H1 (cell line): Measurements from ENCODE around the gene AP3M1. TPM values are rescaled to one million over a fixed set of nuclear protein-coding genes. Genes with fewer than 3 reads are reported as not detected.

ENCODE experiments used
- CTCF ChIA-PET: fragments of 300-600 bp; sonication (Branson Sonifier 250); formaldehyde crosslinking; loops from one replicate; lab custom pipeline; 2021; ENCODE audit not compliant: partially characterized antibody; lab: Charles Lee
- POLR2A ChIA-PET: fragments of 300-600 bp; sonication (Branson Sonifier 250); formaldehyde crosslinking; loops from one replicate; lab custom pipeline; 2021; ENCODE audit warnings: inconsistent platforms; ENCODE audit not compliant: partially characterized antibody; lab: Charles Lee
- DNase-seq, 2 experiments: peaks; one replicate each; pipeline versions ENCODE4 v3.0.0 to v3.0.0-alpha.2; 2010 to 2022; ENCODE audit warnings: low spot score in 2 of 2, low read depth in 1 of 2, mixed read lengths in 1 of 2
- FAIRE-seq: peaks from 2 replicates; lab custom pipeline; 2011; peaks lifted over from hg19 to GRCh38; lab: Jason Lieb, UNC
- H2AFZ ChIP-seq: 2 replicates; pipeline ENCODE4 v1.8.1; 2012; ENCODE audit warnings: low read length, inconsistent platforms
- H2AK5ac ChIP-seq: 2 replicates; pipeline ENCODE4 v1.6.1; 2013; ENCODE audit warnings: low read depth, low read length
- H2BK120ac ChIP-seq: replicated peaks from 2 replicates; pipeline ENCODE3; 2013; ENCODE audit warnings: low read depth, low read length, inconsistent platforms
- H2BK12ac ChIP-seq: 2 replicates; pipeline ENCODE4 v1.6.1; 2013; ENCODE audit warnings: low read depth, low read length
- H2BK15ac ChIP-seq: 2 replicates; pipeline ENCODE4 v1.6.1; 2013; ENCODE audit warnings: low read length
- H2BK20ac ChIP-seq: 2 replicates; pipeline ENCODE4 v1.6.1; 2013; ENCODE audit warnings: low read length
- H2BK5ac ChIP-seq: 2 replicates; pipeline ENCODE4 v1.6.1; 2013; ENCODE audit warnings: low read depth, low read length
- H3K14ac ChIP-seq: 2 replicates; pipeline ENCODE4 v1.6.1; 2013; ENCODE audit warnings: inconsistent platforms; ENCODE audit not compliant: insufficient read length
- H3K18ac ChIP-seq: 2 replicates; pipeline ENCODE4 v1.6.1; 2013; ENCODE audit warnings: low read length; ENCODE audit errors: extremely low read depth
- H3K23ac ChIP-seq: 2 replicates; pipeline ENCODE4 v1.6.1; 2013; ENCODE audit warnings: inconsistent platforms; ENCODE audit not compliant: insufficient read length
- H3K23me2 ChIP-seq: 2 replicates; pipeline ENCODE4 v1.6.1; 2013; ENCODE audit warnings: low read depth, low read length
- H3K27ac ChIP-seq: 2 replicates; pipeline ENCODE4 v1.6.1; 2011; ENCODE audit warnings: low read depth, low read length, inconsistent platforms
- H3K27me3 ChIP-seq, 4 experiments: replicated peaks in 1 of 4; 1 replicate in 1 of 4; 2 replicates in 3 of 4; pipeline versions ENCODE4 v1.6.1 to v1.8.1; 2011 to 2013; ENCODE audit warnings: low read length in 3 of 4, mild to moderate bottlenecking in 3 of 4, inconsistent platforms in 2 of 4, mixed read lengths in 2 of 4, moderate library complexity in 1 of 4; ENCODE audit not compliant: control insufficient read depth in 3 of 4, insufficient read depth in 3 of 4; ENCODE audit errors: extremely low read depth in 1 of 4
- H3K36me3 ChIP-seq, 4 experiments: 2 replicates each; pipeline versions ENCODE4 v1.6.1 to v1.8.1; 2011 to 2013; ENCODE audit warnings: mild to moderate bottlenecking in 4 of 4, low read length in 3 of 4, moderate library complexity in 2 of 4, control low read depth in 1 of 4, inconsistent platforms in 1 of 4; ENCODE audit not compliant: insufficient read depth in 4 of 4, control insufficient read depth in 2 of 4
- H3K4ac ChIP-seq: replicated peaks from 2 replicates; pipeline ENCODE3; 2013; ENCODE audit warnings: low read length, low read depth, mixed read lengths, inconsistent platforms; ENCODE audit not compliant: insufficient read length
- H3K4me1 ChIP-seq, 4 experiments: replicated peaks in 1 of 4; 1 replicate in 1 of 4; 2 replicates in 3 of 4; pipeline versions ENCODE4 v1.6.1 to v1.8.1; 2011 to 2013; ENCODE audit warnings: low read length in 3 of 4, inconsistent platforms in 2 of 4, mixed read lengths in 1 of 4; ENCODE audit not compliant: insufficient read depth in 4 of 4, control insufficient read depth in 3 of 4
- H3K4me2 ChIP-seq, 2 experiments: 2 replicates each; pipeline versions ENCODE4 v1.6.1 to v1.8.1; 2011 to 2013; ENCODE audit warnings: low read depth in 2 of 2, low read length in 2 of 2, control low read depth in 1 of 2, inconsistent platforms in 1 of 2, mild to moderate bottlenecking in 1 of 2; ENCODE audit not compliant: insufficient read depth in 1 of 2
- H3K4me3 ChIP-seq, 4 experiments: fragments of 200-600, 300-600 bp in 1 of 4; sonication (generic), shearing (Covaris generic), sonication (Bioruptor Twin) in 1 of 4; 2 replicates each; pipeline versions ENCODE4 v1.5.1 to v1.8.1; 2011 to 2016; ENCODE audit warnings: low read length in 4 of 4, low read depth in 3 of 4, control low read depth in 2 of 4, inconsistent platforms in 2 of 4, mild to moderate bottlenecking in 2 of 4, mixed read lengths in 1 of 4, moderate library complexity in 1 of 4; ENCODE audit not compliant: insufficient read depth in 2 of 4; ENCODE audit errors: extremely low read depth in 1 of 4
- H3K56ac ChIP-seq: replicated peaks from 2 replicates; pipeline ENCODE3; 2013; ENCODE audit warnings: low read depth, mild to moderate bottlenecking, mixed read lengths, low read length, inconsistent platforms; ENCODE audit not compliant: insufficient read length
- H3K79me1 ChIP-seq: 2 replicates; pipeline ENCODE4 v1.6.1; 2013; ENCODE audit warnings: low read depth, low read length, control low read depth
- H3K79me2 ChIP-seq, 2 experiments: 2 replicates each; pipeline versions ENCODE4 v1.6.1 to v1.8.1; 2012 to 2013; ENCODE audit warnings: low read length in 2 of 2, mild to moderate bottlenecking in 2 of 2, inconsistent platforms in 1 of 2; ENCODE audit not compliant: insufficient read depth in 2 of 2, control insufficient read depth in 1 of 2
- H3K9ac ChIP-seq, 4 experiments: replicated peaks in 1 of 4; 1 replicate in 1 of 4; 2 replicates in 3 of 4; pipeline versions ENCODE4 v1.6.1 to v1.8.1; 2011 to 2013; ENCODE audit warnings: low read depth in 3 of 4, low read length in 3 of 4, control low read depth in 2 of 4, mild to moderate bottlenecking in 2 of 4, moderate library complexity in 2 of 4, inconsistent platforms in 1 of 4; ENCODE audit errors: extremely low read depth in 1 of 4
- H3K9me3 ChIP-seq, 2 experiments: 2 replicates each; pipeline versions ENCODE4 v1.6.1 to v1.8.1; 2012 to 2013; ENCODE audit warnings: mild to moderate bottlenecking in 2 of 2, moderate library complexity in 2 of 2, control low read depth in 1 of 2, inconsistent platforms in 1 of 2, low read depth in 1 of 2, low read length in 1 of 2, mixed read lengths in 1 of 2; ENCODE audit not compliant: insufficient read depth in 2 of 2
- H4K20me1 ChIP-seq, 2 experiments: replicated peaks in 1 of 2; 2 replicates each; pipeline versions ENCODE3 to v1.8.1; 2011 to 2013; ENCODE audit warnings: inconsistent platforms in 2 of 2, low read length in 2 of 2, mild to moderate bottlenecking in 1 of 2; ENCODE audit not compliant: insufficient read depth in 2 of 2, control insufficient read depth in 1 of 2
- H4K5ac ChIP-seq: 2 replicates; pipeline ENCODE4 v1.6.1; 2013; ENCODE audit warnings: low read length, low read depth, mixed read lengths, inconsistent platforms; ENCODE audit not compliant: insufficient read length
- H4K8ac ChIP-seq: 2 replicates; pipeline ENCODE4 v1.8.0; 2013; ENCODE audit warnings: mild to moderate bottlenecking, moderate library complexity, low read length, inconsistent platforms; ENCODE audit not compliant: insufficient read depth; ENCODE audit errors: extremely low read depth
- H4K91ac ChIP-seq: replicated peaks from 2 replicates; pipeline ENCODE3; 2013; ENCODE audit warnings: low read length, mixed read lengths, inconsistent platforms; ENCODE audit not compliant: insufficient read length
- CBX8 ChIP-seq: fragments of 300-800, 300-1000 bp; sonication (generic); IDR thresholded peaks from 2 replicates; pipeline ENCODE4 v1.7.1; 2016; ENCODE audit warnings: low read depth, low read length, borderline replicate concordance
- CEBPB ChIP-seq: IDR thresholded peaks from 2 replicates; pipeline ENCODE4 v1.6.1; 2012; ENCODE audit warnings: low read depth, low read length
- CHD1 ChIP-seq: IDR thresholded peaks from 2 replicates; pipeline ENCODE4 v1.6.1; 2012; ENCODE audit warnings: low read depth, low read length, improper control_type of control experiment
- CTBP2 ChIP-seq: IDR thresholded peaks from 2 replicates; pipeline ENCODE4 v1.7.0; 2011; ENCODE audit warnings: borderline replicate concordance, mild to moderate bottlenecking, moderate library complexity, mixed read lengths, low read length; ENCODE audit not compliant: insufficient read depth, insufficient read length
- EGR1 ChIP-seq: IDR thresholded peaks from 2 replicates; pipeline ENCODE4 v1.6.1; 2011; ENCODE audit warnings: low read depth, low read length, borderline replicate concordance
- KDM1A ChIP-seq: fragments of 200-600, 300-600 bp; sonication (generic); IDR thresholded peaks from 2 replicates; pipeline ENCODE4 v1.7.1; 2016; ENCODE audit warnings: mild to moderate bottlenecking, low read length, borderline replicate concordance
- MAFK ChIP-seq: IDR thresholded peaks from 2 replicates; pipeline ENCODE4 v1.6.1; 2012; ENCODE audit warnings: low read depth, mild to moderate bottlenecking, improper control_type of control experiment, low read length
- NRF1 ChIP-seq: IDR thresholded peaks from 2 replicates; pipeline ENCODE4 v1.6.1; 2011; ENCODE audit warnings: mild to moderate bottlenecking, low read depth, low read length, improper control_type of control experiment
- SIN3A ChIP-seq, 2 experiments: IDR thresholded peaks in 1 of 2; conservative IDR thresholded peaks in 1 of 2; 2 replicates each; pipeline ENCODE4 v1.6.1; 2011 to 2012; ENCODE audit warnings: low read length in 2 of 2, improper control_type of control experiment in 1 of 2, low read depth in 1 of 2, mild to moderate bottlenecking in 1 of 2
- ZNF274 ChIP-seq: IDR thresholded peaks from 2 replicates; pipeline ENCODE4 v1.7.0; 2012; ENCODE audit warnings: low read length, borderline replicate concordance; ENCODE audit errors: extremely low read depth
- WGBS, 2 experiments: shearing (Covaris generic) in 1 of 2; methylation state at CpG; one replicate each; pipeline versions ENCODE4 v1.1.6 to v1.1.7; 2013 to 2015; ENCODE audit warnings: low lambda C conversion rate in 2 of 2, mixed read lengths in 2 of 2, inconsistent platforms in 1 of 2, low coverage in 1 of 2, missing lambda C conversion rate in 1 of 2; ENCODE audit not compliant: insufficient replicate concordance in 2 of 2, insufficient coverage in 1 of 2, insufficient read length in 1 of 2; ENCODE audit errors: extremely low coverage in 1 of 2, missing lambda C conversion rate in 1 of 2; 5-methylcytosine and 5-hydroxymethylcytosine counted together
- polyA plus RNA-seq, 7 experiments: library from polyadenylated mRNA; depleted of rRNA in 3 of 7; stranded (reverse) in 5 of 7; unstranded in 2 of 7; fragments of >200 nt in 5 of 7; fragments of 200-250 nt in 2 of 7; gene quantifications; 1 replicate in 5 of 7; 2 replicates in 1 of 7; 4 replicates in 1 of 7; pipeline versions ENCODE4 v1.2.1 to v1.2.3, GENCODE V29; 2011 to 2013; ENCODE audit warnings: missing spikeins in 2 of 7, mixed read lengths in 2 of 7
- total RNA-seq: library from RNA; stranded (reverse); fragmentation: NEBNext Ultra II Directional; extraction: Animal tissue kit (Norgen Biotek cat#: 25700); gene quantifications from 2 replicates; pipeline ENCODE4 v1.2.1, GENCODE V29; 2021

Gene AP3M1
- total and polyA plus RNA-seq, 2 of the 8 experiments (the other 6 are each of a cell fraction or from before 2014, with no cell fraction given) = 23.9 to 38.9 TPM

GRCh38 chr10:74179111-74179710 is 28.6 kb upstream of the AP3M1 start:
- Histone ChIP-seq H3K4me2 (no peak overlapping the region; a peak in 1 of 4 replicates), H3K56ac (no peak overlapping the region), H4K5ac (no peak overlapping the region), H3K4me3 (no peak overlapping the region), H3K23ac (no peak overlapping the region), H3K79me2 (peaks cover 3 to 58% of the 10 kb centered on the region in 2 experiments), H4K8ac (no peak overlapping the region), H3K36me3 (no peaks in the 10 kb centered on the region), H3K79me1 (0 out of 2 replicates have a peak, but pooled peaks cover 2% of the 10 kb centered on the region), H2BK5ac (no peak overlapping the region), H2BK12ac (no peak overlapping the region), H3K14ac (no peak overlapping the region), H4K20me1 (peaks cover 0 to 2% of the 10 kb centered on the region in 2 experiments), H3K27ac (no peak overlapping the region), H3K4ac (no peak overlapping the region), H2AFZ (no peak overlapping the region), H3K27me3 (no peaks in the 10 kb centered on the region), H2BK20ac (no peak overlapping the region), H3K9me3 (no peaks in the 10 kb centered on the region), H3K23me2 (peaks cover 7% of the 10 kb centered on the region; the same call in 1 of the 2 replicates), H4K91ac (no peak overlapping the region), H2AK5ac (no peak overlapping the region), H2BK120ac (no peak overlapping the region), H2BK15ac (no peak overlapping the region), H3K4me1 (peaks cover 2 to 4% (median 3%) of the 10 kb centered on the region in 4 experiments; a peak in 4 of 7 replicates), H3K18ac (no peak overlapping the region), H3K9ac (no peak overlapping the region)
- ChIA-PET CTCF (interaction anchor here (0.6 to 1.3 kb wide), 2 partner anchors 533 to 1008 kb away, joined by 3 read pairs; no protein-coding TSS in a partner anchor), POLR2A (interaction anchor here (1.7 kb wide), 1 partner anchor 35 kb away, joined by 5 read pairs; no protein-coding TSS in a partner anchor)
- WGBS, 2 experiments = 84% methylated on average over 2 of the region's 2 CpGs; no CpG with 5 or more reads in 1 of the 2 experiments
- no peak for DNase-seq
- FAIRE-seq = no peak
- TF ChIP-seq MAFK = no peak
- TF ChIP-seq KDM1A = no peak
- no peak for TF ChIP-seq CTBP2
- TF ChIP-seq ZNF274 = no peak
- no peak for TF ChIP-seq EGR1
- no peak for TF ChIP-seq CEBPB
- TF ChIP-seq SIN3A (conservative IDR thresholded peaks at IDR 0.05 in 1 of 2, IDR thresholded peaks at IDR 0.05 in 1 of 2; ENCODE audit: low read depth in 1 of 2, low read length in 2 of 2) = no peak
- TF ChIP-seq NRF1 = no peak
- no peak for TF ChIP-seq CBX8
- no peak for TF ChIP-seq CHD1
